Peyer's patch (tissue), 4 donors: Measurements from ENCODE around the gene BMP2K.

Experiments used
- POLR2A ChIP-seq, 2 donors: fragments of 450-650 bp; IDR thresholded peaks; one replicate each; pipeline ENCODE4 v1.5.1; 2017; ENCODE audit warnings: antibody characterized with exemption in 2 of 2, mild to moderate bottlenecking in 2 of 2, moderate library complexity in 2 of 2
- TF ChIP-seq, protein P1 (sequence below), 6 experiments: fragments of 450-650 bp in 4 of 6; fragments of 200-600 bp in 2 of 6; sonication (generic) in 1 of 6; IDR thresholded peaks; one replicate each; pipeline ENCODE4 v1.5.1; 2017 to 2019; ENCODE audit warnings: antibody characterized with exemption in 6 of 6, mild to moderate bottlenecking in 3 of 6, moderate library complexity in 1 of 6

- TF ChIP-seq, protein P1, sequence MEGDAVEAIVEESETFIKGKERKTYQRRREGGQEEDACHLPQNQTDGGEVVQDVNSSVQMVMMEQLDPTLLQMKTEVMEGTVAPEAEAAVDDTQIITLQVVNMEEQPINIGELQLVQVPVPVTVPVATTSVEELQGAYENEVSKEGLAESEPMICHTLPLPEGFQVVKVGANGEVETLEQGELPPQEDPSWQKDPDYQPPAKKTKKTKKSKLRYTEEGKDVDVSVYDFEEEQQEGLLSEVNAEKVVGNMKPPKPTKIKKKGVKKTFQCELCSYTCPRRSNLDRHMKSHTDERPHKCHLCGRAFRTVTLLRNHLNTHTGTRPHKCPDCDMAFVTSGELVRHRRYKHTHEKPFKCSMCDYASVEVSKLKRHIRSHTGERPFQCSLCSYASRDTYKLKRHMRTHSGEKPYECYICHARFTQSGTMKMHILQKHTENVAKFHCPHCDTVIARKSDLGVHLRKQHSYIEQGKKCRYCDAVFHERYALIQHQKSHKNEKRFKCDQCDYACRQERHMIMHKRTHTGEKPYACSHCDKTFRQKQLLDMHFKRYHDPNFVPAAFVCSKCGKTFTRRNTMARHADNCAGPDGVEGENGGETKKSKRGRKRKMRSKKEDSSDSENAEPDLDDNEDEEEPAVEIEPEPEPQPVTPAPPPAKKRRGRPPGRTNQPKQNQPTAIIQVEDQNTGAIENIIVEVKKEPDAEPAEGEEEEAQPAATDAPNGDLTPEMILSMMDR (IDR thresholded peaks at IDR 0.05) = no peak
- TF ChIP-seq POLR2A (IDR thresholded peaks at IDR 0.05) = no peak
Measured at GRCh38 chr4:78939667-78940008, 163.5 kb downstream of the BMP2K start.
